HEK293 (cell line): ENCODE results near the gene LRRC8C.

Experiments used
- CTCF ChIA-PET: fragments of 350-600 bp; formaldehyde crosslinking; extraction: SDS; loops from one replicate; lab custom pipeline; 2021; ENCODE audit warnings: antibody characterized with exemption; lab: Yijun Ruan, JAX
- POLR2A ChIA-PET: fragments of 300-600 bp; formaldehyde crosslinking; extraction: SDS; loops from one replicate; lab custom pipeline; 2020; ENCODE audit warnings: antibody characterized with exemption, inconsistent platforms; lab: Yijun Ruan, JAX
- H3K27ac ChIP-seq: fragments of 200-500 bp; sonication (Bioruptor generic); 2 replicates; pipeline ENCODE4 v1.5.1; 2014; ENCODE audit warnings: low read depth, low read length, control low read depth, inconsistent platforms; ENCODE audit errors: extremely low read depth
- H3K36me3 ChIP-seq, 2 experiments: fragments of 200-500 bp in 1 of 2; sonication (Bioruptor generic) in 1 of 2; 1 replicate in 1 of 2; 2 replicates in 1 of 2; pipeline ENCODE4 v1.5.1; 2014 to 2017; ENCODE audit warnings: inconsistent platforms in 2 of 2, low read length in 2 of 2; ENCODE audit not compliant: control insufficient read depth in 2 of 2, insufficient read depth in 1 of 2
- H3K4me1 ChIP-seq: fragments of 200-500 bp; sonication (Bioruptor generic); 2 replicates; pipeline ENCODE4 v1.5.1; 2014; ENCODE audit warnings: mild to moderate bottlenecking, low read length, inconsistent platforms; ENCODE audit not compliant: control insufficient read depth, insufficient read depth
- H3K4me3 ChIP-seq: 2 replicates; pipeline ENCODE4 v1.5.1; 2011; ENCODE audit warnings: low read depth, mild to moderate bottlenecking, control low read depth, low read length, moderate library complexity
- H3K9me3 ChIP-seq: fragments of 200-500 bp; sonication (Bioruptor generic); 2 replicates; pipeline ENCODE4 v1.5.1; 2014; ENCODE audit warnings: low read depth, low read length, inconsistent platforms; ENCODE audit not compliant: control insufficient read depth, insufficient read depth
- GFI1B ChIP-seq: fragments of 450-650 bp; formaldehyde crosslinking; IDR thresholded peaks from 2 replicates; pipeline ENCODE4 v1.5.1; 2016; ENCODE audit warnings: missing biosample characterization, missing genetic modification characterization
- KLF10 ChIP-seq: fragments of 450-650 bp; IDR thresholded peaks from 2 replicates; pipeline ENCODE4 v1.5.1; 2018; ENCODE audit warnings: missing biosample characterization, mild to moderate bottlenecking, missing genetic modification characterization
- KLF8 ChIP-seq: fragments of 450-650 bp; formaldehyde crosslinking; IDR thresholded peaks from 2 replicates; pipeline ENCODE4 v1.5.1; 2016; ENCODE audit warnings: missing biosample characterization, missing genetic modification characterization
- SP3 ChIP-seq: fragments of 450-650 bp; formaldehyde crosslinking; IDR thresholded peaks from 2 replicates; pipeline ENCODE4 v1.5.1; 2016; ENCODE audit warnings: missing biosample characterization, missing genetic modification characterization
- ZBTB1 ChIP-seq: fragments of 450-650 bp; formaldehyde crosslinking; IDR thresholded peaks from 2 replicates; pipeline ENCODE4 v1.5.1; 2016; ENCODE audit warnings: missing biosample characterization, missing genetic modification characterization
- ZFHX2 ChIP-seq: fragments of 450-650 bp; formaldehyde crosslinking; conservative IDR thresholded peaks from 2 replicates; pipeline ENCODE4 v1.5.1; 2016; ENCODE audit warnings: missing biosample characterization, missing genetic modification characterization
- ZNF311 ChIP-seq: fragments of 450-650 bp; formaldehyde crosslinking; IDR thresholded peaks from 2 replicates; pipeline ENCODE4 v1.5.1; 2017; ENCODE audit warnings: missing biosample characterization, missing genetic modification characterization, borderline replicate concordance
- ZNF341 ChIP-seq: fragments of 450-650 bp; formaldehyde crosslinking; IDR thresholded peaks from 2 replicates; pipeline ENCODE4; 2016; ENCODE audit warnings: low read depth, missing biosample characterization, missing genetic modification characterization
- ZNF530 ChIP-seq: fragments of 450-650 bp; formaldehyde crosslinking; IDR thresholded peaks from 2 replicates; pipeline ENCODE4 v1.5.1; 2016; ENCODE audit warnings: low read depth, missing biosample characterization, missing genetic modification characterization
- ZNF664 ChIP-seq: fragments of 450-650 bp; formaldehyde crosslinking; IDR thresholded peaks from 2 replicates; pipeline ENCODE4 v1.5.1; 2016; ENCODE audit warnings: missing biosample characterization, missing genetic modification characterization
- ZNF843 ChIP-seq: fragments of 450-650 bp; formaldehyde crosslinking; IDR thresholded peaks from 2 replicates; pipeline ENCODE4 v1.5.1; 2016; ENCODE audit warnings: missing biosample characterization, missing genetic modification characterization
- TF ChIP-seq, protein P1 (sequence below): fragments of 450-650 bp; formaldehyde crosslinking; IDR thresholded peaks from 2 replicates; pipeline ENCODE4 v1.5.1; 2016; ENCODE audit warnings: missing biosample characterization, missing genetic modification characterization
- TF ChIP-seq, protein P2 (sequence below): fragments of 450-650 bp; formaldehyde crosslinking; IDR thresholded peaks from 2 replicates; pipeline ENCODE4 v1.5.1; 2017; ENCODE audit warnings: missing biosample characterization, missing genetic modification characterization
- TF ChIP-seq, protein P3 (sequence below): fragments of 450-650 bp; formaldehyde crosslinking; IDR thresholded peaks from 2 replicates; pipeline ENCODE4 v1.5.1; 2016; ENCODE audit warnings: missing biosample characterization, missing genetic modification characterization

Gene LRRC8C

DNA sequence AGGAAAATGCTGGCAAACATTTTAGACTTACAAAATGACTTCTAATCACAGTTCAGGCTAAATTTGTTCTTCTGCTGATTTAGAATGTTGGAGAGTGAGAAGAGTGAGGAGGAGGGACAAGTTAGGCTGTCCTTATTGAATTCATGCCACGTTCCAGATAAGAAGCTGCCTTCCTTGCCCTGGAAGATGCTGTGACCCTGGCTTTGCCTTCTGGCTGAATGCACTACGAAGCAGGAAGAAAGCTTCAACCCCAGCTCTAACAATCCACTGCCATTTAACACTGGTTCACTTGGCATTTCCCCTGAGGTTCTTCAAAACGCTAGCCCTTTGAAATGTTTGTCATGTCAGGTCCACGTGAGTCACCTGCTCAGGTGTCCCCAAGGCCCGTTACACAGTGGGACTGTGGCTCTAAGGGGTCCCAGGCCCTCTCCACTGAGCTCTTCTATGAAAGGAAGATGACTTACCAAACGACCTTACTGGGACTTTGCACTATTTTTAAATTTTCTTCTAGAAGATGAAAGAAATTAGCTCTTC is 30.0 kb upstream of the LRRC8C start (continued):
- TF ChIP-seq, protein P1, sequence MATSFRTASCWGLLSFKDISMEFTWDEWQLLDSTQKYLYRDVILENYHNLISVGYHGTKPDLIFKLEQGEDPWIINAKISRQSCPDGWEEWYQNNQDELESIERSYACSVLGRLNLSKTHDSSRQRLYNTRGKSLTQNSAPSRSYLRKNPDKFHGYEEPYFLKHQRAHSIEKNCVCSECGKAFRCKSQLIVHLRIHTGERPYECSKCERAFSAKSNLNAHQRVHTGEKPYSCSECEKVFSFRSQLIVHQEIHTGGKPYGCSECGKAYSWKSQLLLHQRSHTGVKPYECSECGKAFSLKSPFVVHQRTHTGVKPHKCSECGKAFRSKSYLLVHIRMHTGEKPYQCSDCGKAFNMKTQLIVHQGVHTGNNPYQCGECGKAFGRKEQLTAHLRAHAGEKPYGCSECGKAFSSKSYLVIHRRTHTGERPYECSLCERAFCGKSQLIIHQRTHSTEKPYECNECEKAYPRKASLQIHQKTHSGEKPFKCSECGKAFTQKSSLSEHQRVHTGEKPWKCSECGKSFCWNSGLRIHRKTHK (tag by site-specific recombination): no peak
- TF ChIP-seq GFI1B (tag by site-specific recombination): no peak

DNA sequence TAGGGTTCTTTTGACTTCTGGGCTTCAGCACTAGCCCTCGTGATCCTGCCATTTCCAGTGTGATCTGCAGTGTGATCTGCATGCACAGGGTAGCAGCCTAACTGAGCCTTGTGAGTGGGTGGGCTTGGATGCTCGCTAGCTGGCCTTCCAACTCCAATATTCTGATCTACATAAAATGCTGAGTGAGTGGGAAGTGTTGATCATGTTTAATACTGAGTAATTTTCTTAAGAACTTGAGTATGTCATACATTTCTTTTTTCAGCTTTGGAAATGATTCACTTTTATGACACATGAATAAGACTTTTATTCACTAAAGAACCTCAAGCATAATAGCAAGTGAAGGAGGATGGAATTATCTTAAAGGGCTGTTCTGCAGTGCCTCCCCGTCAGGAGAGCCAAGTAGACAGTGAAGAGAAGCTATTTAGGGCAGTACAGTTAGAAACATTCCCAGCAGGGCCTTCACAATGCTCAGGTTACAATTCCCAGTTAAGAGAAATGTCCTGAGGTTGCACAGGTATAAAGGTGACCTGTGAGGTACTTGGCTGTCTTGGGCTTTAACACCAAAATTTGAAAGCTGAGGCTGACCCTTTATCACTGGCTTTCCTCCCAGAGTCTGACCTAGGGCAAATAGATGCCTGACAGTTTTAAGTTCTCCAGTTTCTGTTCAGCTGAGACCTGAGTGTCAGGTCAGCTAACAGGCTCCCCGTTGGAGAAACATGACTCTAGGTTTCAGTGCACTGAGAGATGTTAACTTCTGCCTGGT is 29.1 kb upstream of the LRRC8C start:
- no peaks in the 10 kb centered on the region for H3K4me1 ChIP-seq
- no peaks in the 10 kb centered on the region for H3K36me3 ChIP-seq
- H3K9me3 ChIP-seq: no peaks in the 10 kb centered on the region
- H3K4me3 ChIP-seq: no peak overlapping the region
- ChIA-PET CTCF (interaction anchor here (0.7 to 1.9 kb wide), 4 partner anchors 10 to 159 kb away, joined by 3 to 14 read pairs (median 6); no protein-coding TSS in a partner anchor), POLR2A (no interaction called here)
- H3K27ac ChIP-seq: no peak overlapping the region
- TF ChIP-seq, protein P2, sequence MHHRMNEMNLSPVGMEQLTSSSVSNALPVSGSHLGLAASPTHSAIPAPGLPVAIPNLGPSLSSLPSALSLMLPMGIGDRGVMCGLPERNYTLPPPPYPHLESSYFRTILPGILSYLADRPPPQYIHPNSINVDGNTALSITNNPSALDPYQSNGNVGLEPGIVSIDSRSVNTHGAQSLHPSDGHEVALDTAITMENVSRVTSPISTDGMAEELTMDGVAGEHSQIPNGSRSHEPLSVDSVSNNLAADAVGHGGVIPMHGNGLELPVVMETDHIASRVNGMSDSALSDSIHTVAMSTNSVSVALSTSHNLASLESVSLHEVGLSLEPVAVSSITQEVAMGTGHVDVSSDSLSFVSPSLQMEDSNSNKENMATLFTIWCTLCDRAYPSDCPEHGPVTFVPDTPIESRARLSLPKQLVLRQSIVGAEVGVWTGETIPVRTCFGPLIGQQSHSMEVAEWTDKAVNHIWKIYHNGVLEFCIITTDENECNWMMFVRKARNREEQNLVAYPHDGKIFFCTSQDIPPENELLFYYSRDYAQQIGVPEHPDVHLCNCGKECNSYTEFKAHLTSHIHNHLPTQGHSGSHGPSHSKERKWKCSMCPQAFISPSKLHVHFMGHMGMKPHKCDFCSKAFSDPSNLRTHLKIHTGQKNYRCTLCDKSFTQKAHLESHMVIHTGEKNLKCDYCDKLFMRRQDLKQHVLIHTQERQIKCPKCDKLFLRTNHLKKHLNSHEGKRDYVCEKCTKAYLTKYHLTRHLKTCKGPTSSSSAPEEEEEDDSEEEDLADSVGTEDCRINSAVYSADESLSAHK: peak; percentile 79
- TF ChIP-seq KLF8: no peak
- TF ChIP-seq ZNF311 (tag by site-specific recombination): no peak
- peak; percentile 50; the same call in 1 of the 2 replicates for TF ChIP-seq ZNF341 (tag by site-specific recombination)

DNA sequence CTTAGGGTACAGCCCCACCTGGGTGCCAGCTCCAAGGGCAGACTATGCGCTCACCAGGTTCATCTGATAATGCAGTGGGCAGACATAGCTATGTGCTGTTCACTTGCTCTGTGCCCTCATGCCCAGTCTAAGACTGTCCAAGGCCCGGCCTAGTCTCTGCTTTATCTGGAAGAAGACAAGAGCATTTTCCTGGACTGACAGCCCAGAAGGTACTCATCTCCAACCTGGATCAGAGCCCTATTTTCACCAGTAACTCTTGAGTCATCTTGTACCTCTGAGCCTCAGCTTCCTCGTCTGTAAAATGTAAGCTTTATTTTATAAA is 28.5 kb upstream of the LRRC8C start:
- no peaks in the 10 kb centered on the region for H3K4me1 ChIP-seq
- H3K9me3 ChIP-seq: no peaks in the 10 kb centered on the region
- no peak overlapping the region for H3K27ac ChIP-seq
- TF ChIP-seq ZBTB1 (tag by site-specific recombination) (no peak), ZNF664 (tag by site-specific recombination) (no peak), KLF10 (tag by site-specific recombination) (no peak), SP3 (no peak), ZNF530 (tag by site-specific recombination) (no peak)
- no peaks in the 10 kb centered on the region for H3K36me3 ChIP-seq
- CTCF ChIA-PET: interaction anchor here (0.7 to 1.9 kb wide), 4 partner anchors 10 to 159 kb away, joined by 3 to 14 read pairs (median 8); no protein-coding TSS in a partner anchor
- no peak overlapping the region for H3K4me3 ChIP-seq
- POLR2A ChIA-PET: no interaction called here

DNA sequence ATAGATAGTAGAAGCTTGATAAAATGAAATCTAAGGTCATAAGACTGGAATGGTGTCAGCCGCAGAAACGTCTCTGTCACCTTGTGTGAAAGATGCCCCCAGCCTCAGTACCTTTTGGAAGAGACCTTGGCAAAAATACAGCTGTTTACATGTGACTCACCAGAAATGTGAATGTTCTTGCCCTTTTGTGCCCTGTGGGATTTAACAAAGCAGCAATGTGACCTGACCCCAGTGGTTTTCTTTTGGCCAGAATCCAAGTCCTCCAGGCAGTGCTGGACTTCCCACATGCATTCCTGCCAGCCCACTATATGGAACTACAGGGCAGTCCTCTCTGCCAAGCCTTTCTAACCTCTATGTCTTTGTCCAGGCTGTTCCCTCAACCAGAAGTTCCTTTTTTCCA is 27.2 kb upstream of the LRRC8C start:
- H3K4me1 ChIP-seq: no peaks in the 10 kb centered on the region
- H3K9me3 ChIP-seq: no peaks in the 10 kb centered on the region
- no peak overlapping the region for H3K4me3 ChIP-seq
- no peaks in the 10 kb centered on the region for H3K36me3 ChIP-seq
- H3K27ac ChIP-seq: no peak overlapping the region
- TF ChIP-seq ZFHX2 (tag by site-specific recombination): peak; percentile 63
- TF ChIP-seq, protein P3, sequence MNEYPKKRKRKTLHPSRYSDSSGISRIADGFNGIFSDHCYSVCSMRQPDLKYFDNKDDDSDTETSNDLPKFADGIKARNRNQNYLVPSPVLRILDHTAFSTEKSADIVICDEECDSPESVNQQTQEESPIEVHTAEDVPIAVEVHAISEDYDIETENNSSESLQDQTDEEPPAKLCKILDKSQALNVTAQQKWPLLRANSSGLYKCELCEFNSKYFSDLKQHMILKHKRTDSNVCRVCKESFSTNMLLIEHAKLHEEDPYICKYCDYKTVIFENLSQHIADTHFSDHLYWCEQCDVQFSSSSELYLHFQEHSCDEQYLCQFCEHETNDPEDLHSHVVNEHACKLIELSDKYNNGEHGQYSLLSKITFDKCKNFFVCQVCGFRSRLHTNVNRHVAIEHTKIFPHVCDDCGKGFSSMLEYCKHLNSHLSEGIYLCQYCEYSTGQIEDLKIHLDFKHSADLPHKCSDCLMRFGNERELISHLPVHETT: no peak
- TF ChIP-seq ZNF843 (tag by site-specific recombination): no peak
- TF ChIP-seq, all 188 proteins: peak for 1
- POLR2A ChIA-PET: no interaction called here
- CTCF ChIA-PET: interaction anchor here (1.2 kb wide), 1 partner anchor 8 kb away, joined by 5 read pairs; no protein-coding TSS in a partner anchor
